ENCODE results near the gene EZH1. TPM values are rescaled to one million over a fixed set of nuclear protein-coding genes. Genes with fewer than 3 reads are reported as not detected.

Gene EZH1
- total RNA-seq, 4 donors from 2014 or later, result 40.6 to 68.2 (median 54.6) TPM

DNA sequence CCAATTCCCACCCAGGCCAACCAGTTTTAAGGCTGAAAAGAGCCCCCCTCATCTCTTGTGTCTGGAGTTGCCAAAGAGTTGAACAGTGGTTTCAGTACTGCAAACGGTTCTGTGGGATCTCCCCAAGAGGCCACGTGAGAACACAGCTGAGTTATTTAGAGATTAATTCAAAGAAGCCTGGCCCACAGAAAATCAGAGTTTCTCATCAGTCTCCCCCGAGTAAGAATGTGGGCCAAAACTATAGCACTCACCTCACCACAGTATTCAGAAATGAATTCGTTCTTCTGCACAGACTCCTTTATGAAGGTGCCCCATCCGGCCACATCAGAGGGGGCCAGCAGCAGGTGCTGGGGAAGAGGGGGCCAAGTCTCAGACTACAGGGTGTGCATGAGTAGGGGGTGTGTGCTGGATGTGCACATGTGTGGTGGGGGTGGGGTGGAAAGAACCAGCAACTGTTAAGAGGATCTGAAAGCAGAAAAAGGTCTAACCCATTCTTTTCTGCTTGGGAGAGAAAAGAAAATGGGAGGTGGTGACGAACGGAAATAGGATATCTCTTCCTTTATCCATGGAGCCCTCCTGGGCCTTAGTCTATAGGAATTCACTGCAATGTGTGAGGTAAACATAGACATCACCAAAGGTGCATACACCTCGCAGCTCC, 39.9 kb downstream of the EZH1 start:
- no peak overlapping the region for H3K4me3 ChIP-seq
- H3K27ac ChIP-seq (replicated peaks in 1 of 4), result no peak overlapping the region
- intact Hi-C loops (cut with DNase I), result no loop called here
- peaks cover 79 to 100% (median 100%) of the 10 kb centered on the region in 4 donors for H3K36me3 ChIP-seq
- TF ChIP-seq POLR2AphosphoS5 (IDR thresholded peaks at IDR 0.05) (no peak), POLR2A (IDR thresholded peaks at IDR 0.05; ENCODE audit: low read depth) (no peak), EP300 (IDR thresholded peaks at IDR 0.05) (no peak)
- TF ChIP-seq, protein P1, sequence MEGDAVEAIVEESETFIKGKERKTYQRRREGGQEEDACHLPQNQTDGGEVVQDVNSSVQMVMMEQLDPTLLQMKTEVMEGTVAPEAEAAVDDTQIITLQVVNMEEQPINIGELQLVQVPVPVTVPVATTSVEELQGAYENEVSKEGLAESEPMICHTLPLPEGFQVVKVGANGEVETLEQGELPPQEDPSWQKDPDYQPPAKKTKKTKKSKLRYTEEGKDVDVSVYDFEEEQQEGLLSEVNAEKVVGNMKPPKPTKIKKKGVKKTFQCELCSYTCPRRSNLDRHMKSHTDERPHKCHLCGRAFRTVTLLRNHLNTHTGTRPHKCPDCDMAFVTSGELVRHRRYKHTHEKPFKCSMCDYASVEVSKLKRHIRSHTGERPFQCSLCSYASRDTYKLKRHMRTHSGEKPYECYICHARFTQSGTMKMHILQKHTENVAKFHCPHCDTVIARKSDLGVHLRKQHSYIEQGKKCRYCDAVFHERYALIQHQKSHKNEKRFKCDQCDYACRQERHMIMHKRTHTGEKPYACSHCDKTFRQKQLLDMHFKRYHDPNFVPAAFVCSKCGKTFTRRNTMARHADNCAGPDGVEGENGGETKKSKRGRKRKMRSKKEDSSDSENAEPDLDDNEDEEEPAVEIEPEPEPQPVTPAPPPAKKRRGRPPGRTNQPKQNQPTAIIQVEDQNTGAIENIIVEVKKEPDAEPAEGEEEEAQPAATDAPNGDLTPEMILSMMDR (IDR thresholded peaks at IDR 0.05), result no peak
- 80% methylated on average over 8 of the region's 8 CpGs for WGBS
- H3K4me1 ChIP-seq, result peaks cover 0 to under 1% (median 0%) of the 10 kb centered on the region in 4 donors
- no peaks in the 10 kb centered on the region for H3K9me3 ChIP-seq
- no peaks in the 10 kb centered on the region for H3K27me3 ChIP-seq
- no peak for DNase-seq (ENCODE audit: extremely low spot score)

DNA sequence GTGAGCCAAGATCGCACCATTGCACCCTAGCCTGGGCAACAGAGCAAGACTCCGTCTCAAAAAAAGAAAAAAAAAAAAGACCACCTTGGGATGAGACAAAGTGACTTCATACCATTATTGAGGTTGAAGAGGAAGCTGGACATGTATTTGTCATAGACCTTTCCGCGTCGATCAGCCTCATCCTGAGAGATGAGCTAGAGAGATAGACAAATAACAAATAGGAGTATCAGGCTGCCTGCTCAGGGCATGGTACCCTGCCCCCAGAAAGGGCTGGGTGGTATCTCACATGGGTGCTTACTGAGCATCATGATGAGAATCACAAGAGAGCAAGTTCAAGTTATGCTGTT, 40.4 kb downstream of the EZH1 start:
- DNase-seq (ENCODE audit: extremely low spot score), result no peak
- H3K4me3 ChIP-seq, result no peak overlapping the region
- H3K9me3 ChIP-seq, result no peaks in the 10 kb centered on the region
- H3K27me3 ChIP-seq, result no peaks in the 10 kb centered on the region
- TF ChIP-seq POLR2A (IDR thresholded peaks at IDR 0.05; ENCODE audit: low read depth), result no peak
- peaks cover 74 to 100% (median 99%) of the 10 kb centered on the region in 4 donors for H3K36me3 ChIP-seq
- H3K27ac ChIP-seq (replicated peaks in 1 of 4), result no peak overlapping the region
- H3K4me1 ChIP-seq, result peaks cover under 1 to 5% (median 3%) of the 10 kb centered on the region in 4 donors
- WGBS, result 87% methylated on average over 5 of the region's 5 CpGs
- intact Hi-C loops (cut with DNase I), result no loop called here

DNA sequence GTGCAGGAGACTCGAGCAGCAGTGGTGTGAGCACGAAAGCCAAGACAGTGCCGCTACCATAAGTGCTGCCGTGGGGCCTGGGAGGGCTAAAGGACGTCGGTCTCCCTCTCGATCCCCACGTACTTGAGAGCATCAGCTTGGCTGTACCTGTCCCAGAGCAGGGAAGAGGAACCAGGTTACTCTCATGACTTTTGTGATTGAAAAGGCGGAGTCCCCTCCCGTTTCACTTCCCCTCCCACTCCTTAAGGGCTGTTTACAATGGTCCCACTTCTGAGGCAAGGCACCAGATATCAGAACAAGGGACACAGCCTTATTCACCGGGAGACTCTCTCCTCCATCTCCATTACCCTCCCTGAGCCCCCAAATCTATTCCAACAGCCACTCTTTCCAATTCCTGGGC, 42.4 kb downstream of the EZH1 start:
- TF ChIP-seq, protein P1 (IDR thresholded peaks at IDR 0.05), result no peak
- TF ChIP-seq POLR2A (IDR thresholded peaks at IDR 0.05; ENCODE audit: low read depth), result no peak
- TF ChIP-seq EP300 (IDR thresholded peaks at IDR 0.05), result no peak
- no peak for TF ChIP-seq POLR2AphosphoS5 (IDR thresholded peaks at IDR 0.05)
- Histone ChIP-seq H3K9me3 (no peaks in the 10 kb centered on the region), H3K4me3 (no peak overlapping the region), H3K4me1 (peaks cover 9 to 14% (median 13%) of the 10 kb centered on the region in 4 donors), H3K27me3 (no peaks in the 10 kb centered on the region), H3K27ac (replicated peaks in 1 of 4) (no peak overlapping the region), H3K36me3 (peaks cover 54 to 98% (median 86%) of the 10 kb centered on the region in 4 donors)
- no peak for DNase-seq (ENCODE audit: extremely low spot score)
- 80% methylated on average over 4 of the region's 11 CpGs for WGBS
- intact Hi-C loops (cut with DNase I), result no loop called here

DNA sequence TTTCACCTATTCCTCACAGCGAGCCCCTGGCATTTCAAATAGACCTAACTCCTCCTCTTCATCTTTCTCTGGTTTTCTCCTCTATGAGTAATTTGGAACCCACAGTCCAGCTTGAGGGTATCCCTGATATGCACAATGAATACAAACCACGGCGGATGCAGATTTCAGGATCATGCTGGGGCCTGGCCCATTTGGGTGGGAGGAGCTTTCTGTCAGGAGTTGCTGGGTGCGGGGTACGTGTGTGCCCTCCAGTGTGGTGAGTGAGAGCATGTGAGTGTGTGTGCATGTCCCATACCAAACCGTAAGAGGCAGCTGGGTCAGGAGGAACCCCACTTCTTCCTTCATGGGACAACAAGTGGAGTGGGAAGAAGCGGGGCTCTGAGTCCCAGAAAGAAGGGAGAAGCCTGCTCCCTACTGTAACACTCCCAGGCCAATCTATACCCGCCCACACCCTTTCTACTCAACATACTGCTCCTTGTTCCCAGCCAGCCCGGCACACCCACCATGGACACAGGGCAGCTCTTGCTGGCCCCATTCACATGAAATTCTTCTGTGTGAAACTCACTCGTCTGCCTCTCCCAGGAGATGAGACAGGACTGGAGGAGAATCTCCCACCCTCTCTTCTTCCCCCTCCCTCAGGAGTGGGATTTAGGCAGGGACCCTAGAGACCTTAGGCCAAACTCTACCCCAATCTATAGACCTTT, 44.1 kb downstream of the EZH1 start:
- TF ChIP-seq EP300 (IDR thresholded peaks at IDR 0.05) (no peak), POLR2AphosphoS5 (IDR thresholded peaks at IDR 0.05) (no peak), POLR2A (IDR thresholded peaks at IDR 0.05; ENCODE audit: low read depth) (no peak)
- WGBS, result 80% methylated on average over 10 of the region's 10 CpGs
- DNase-seq (ENCODE audit: extremely low spot score), result no peak
- no peaks in the 10 kb centered on the region for H3K9me3 ChIP-seq
- intact Hi-C loops (cut with DNase I), result no loop called here
- peaks cover 37 to 98% (median 86%) of the 10 kb centered on the region in 4 donors for H3K36me3 ChIP-seq
- no peak overlapping the region for H3K4me3 ChIP-seq
- H3K27ac ChIP-seq (replicated peaks in 1 of 4), result no peak overlapping the region
- H3K4me1 ChIP-seq, result peaks cover 9 to 14% (median 13%) of the 10 kb centered on the region in 4 donors
- H3K27me3 ChIP-seq, result no peaks in the 10 kb centered on the region

DNA sequence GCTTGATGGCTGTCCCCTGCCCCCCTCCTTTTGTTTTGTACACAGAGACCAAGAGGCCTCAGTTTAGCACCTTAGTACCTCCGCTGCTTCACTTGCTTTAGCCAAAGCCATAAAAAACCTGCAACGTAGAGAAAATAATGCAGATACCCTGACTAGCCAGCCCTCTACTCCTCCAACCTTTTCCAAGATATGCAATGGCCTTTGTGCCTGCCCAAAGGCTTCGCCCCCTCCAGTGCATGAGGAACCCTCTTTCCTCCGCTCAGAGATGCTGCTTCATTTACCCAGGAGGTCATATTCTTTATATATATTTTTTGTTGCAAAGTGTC, 45.5 kb downstream of the EZH1 start:
- no peaks in the 10 kb centered on the region for H3K27me3 ChIP-seq
- TF ChIP-seq, protein P1 (IDR thresholded peaks at IDR 0.05), result no peak
- no peak for TF ChIP-seq POLR2A (IDR thresholded peaks at IDR 0.05; ENCODE audit: low read depth)
- TF ChIP-seq POLR2AphosphoS5 (IDR thresholded peaks at IDR 0.05), result no peak
- no peak for TF ChIP-seq EP300 (IDR thresholded peaks at IDR 0.05)
- H3K4me1 ChIP-seq, result peaks cover 9 to 14% (median 13%) of the 10 kb centered on the region in 4 donors
- no peak overlapping the region for H3K4me3 ChIP-seq
- no peak for DNase-seq (ENCODE audit: extremely low spot score)
- peaks cover 24 to 98% (median 85%) of the 10 kb centered on the region in 4 donors for H3K36me3 ChIP-seq
- peak overlapping the region in 2 of 4 donors; percentile 12 to 57 for H3K27ac ChIP-seq (replicated peaks in 1 of 4)
- intact Hi-C loops (cut with DNase I), result no loop called here
- WGBS, result 88% methylated on average over 4 of the region's 4 CpGs
- no peaks in the 10 kb centered on the region for H3K9me3 ChIP-seq

Measured in esophagus muscularis mucosa (tissue), 4 donors.